BE2C (cell line): ENCODE measurements around the gene UBE3B.
"Not testable (repeated sequence)": the region's sequence is repeated elsewhere in the genome, so short reads cannot be mapped to it uniquely, and the experiment has no call there.

Source experiments
- DNase-seq: peaks from one replicate; pipeline ENCODE4 v3.0.0-alpha.2; 2020
- H3K27me3 ChIP-seq: fragments of 250-450 bp; sonication (Bioruptor Pico); 2 replicates; pipeline ENCODE4 v1.5.1; 2020; ENCODE audit warnings: mild to moderate bottlenecking
- H3K36me3 ChIP-seq: fragments of 250-450 bp; sonication (Bioruptor Pico); 2 replicates; pipeline ENCODE4 v1.5.1; 2020; ENCODE audit warnings: mild to moderate bottlenecking
- H3K4me1 ChIP-seq: fragments of 250-450 bp; sonication (Bioruptor Pico); 2 replicates; pipeline ENCODE4 v1.5.1; 2020
- H3K4me3 ChIP-seq: 2 replicates; pipeline ENCODE4 v1.5.1; 2011; ENCODE audit warnings: low read depth, low read length
- H3K9me3 ChIP-seq: fragments of 250-450 bp; sonication (Bioruptor Pico); 2 replicates; pipeline ENCODE4 v1.5.1; 2020
- TF ChIP-seq, protein P1 (sequence below): IDR thresholded peaks from 2 replicates; pipeline ENCODE4 v1.5.1; 2012; ENCODE audit warnings: mild to moderate bottlenecking, low read depth, low read length

UBE3B gene

GRCh38 chr12:109432842-109433304, 44.6 kb upstream of the UBE3B start:
- Histone ChIP-seq H3K36me3 (no peaks in the 10 kb centered on the region), H3K27me3 (no peaks in the 10 kb centered on the region), H3K4me1 (no peaks in the 10 kb centered on the region), H3K9me3 (no peaks in the 10 kb centered on the region), H3K4me3 (no peak overlapping the region)
- TF ChIP-seq, protein P1, sequence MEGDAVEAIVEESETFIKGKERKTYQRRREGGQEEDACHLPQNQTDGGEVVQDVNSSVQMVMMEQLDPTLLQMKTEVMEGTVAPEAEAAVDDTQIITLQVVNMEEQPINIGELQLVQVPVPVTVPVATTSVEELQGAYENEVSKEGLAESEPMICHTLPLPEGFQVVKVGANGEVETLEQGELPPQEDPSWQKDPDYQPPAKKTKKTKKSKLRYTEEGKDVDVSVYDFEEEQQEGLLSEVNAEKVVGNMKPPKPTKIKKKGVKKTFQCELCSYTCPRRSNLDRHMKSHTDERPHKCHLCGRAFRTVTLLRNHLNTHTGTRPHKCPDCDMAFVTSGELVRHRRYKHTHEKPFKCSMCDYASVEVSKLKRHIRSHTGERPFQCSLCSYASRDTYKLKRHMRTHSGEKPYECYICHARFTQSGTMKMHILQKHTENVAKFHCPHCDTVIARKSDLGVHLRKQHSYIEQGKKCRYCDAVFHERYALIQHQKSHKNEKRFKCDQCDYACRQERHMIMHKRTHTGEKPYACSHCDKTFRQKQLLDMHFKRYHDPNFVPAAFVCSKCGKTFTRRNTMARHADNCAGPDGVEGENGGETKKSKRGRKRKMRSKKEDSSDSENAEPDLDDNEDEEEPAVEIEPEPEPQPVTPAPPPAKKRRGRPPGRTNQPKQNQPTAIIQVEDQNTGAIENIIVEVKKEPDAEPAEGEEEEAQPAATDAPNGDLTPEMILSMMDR: peak; percentile 96
- peak; percentile 92 for DNase-seq

DNA sequence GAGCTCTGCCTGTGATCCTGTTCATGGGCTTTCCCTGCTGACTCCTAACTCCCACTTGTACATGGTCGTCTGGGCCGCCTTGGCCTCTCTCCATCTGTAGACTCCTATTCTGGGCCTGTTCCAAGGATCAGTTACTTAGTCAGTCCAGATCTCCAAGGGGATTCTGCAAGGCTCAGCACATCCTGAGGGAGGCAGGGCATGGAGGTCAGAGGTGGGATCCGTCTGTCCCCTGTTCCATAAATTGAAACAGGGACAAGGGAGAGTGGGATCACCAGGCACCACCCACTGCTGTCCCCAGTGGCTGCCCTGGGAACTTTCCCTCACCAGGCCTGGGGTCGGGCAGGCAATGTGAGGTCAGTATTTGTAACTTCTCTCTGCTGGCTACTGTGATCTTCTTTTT, 43.8 kb upstream of the UBE3B start:
- peak; percentile 27 for DNase-seq
- TF ChIP-seq, protein P1: peak; percentile 55

GRCh38 chr12:109434582-109434981, 42.9 kb upstream of the UBE3B start:
- no peaks in the 10 kb centered on the region for H3K27me3 ChIP-seq
- H3K4me1 ChIP-seq: no peaks in the 10 kb centered on the region
- no peak overlapping the region for H3K4me3 ChIP-seq
- H3K9me3 ChIP-seq: no peaks in the 10 kb centered on the region
- DNase-seq: no peak
- H3K36me3 ChIP-seq: no peaks in the 10 kb centered on the region
- TF ChIP-seq, protein P1: no peak

More for the DNA sequence above, 43.8 kb upstream of the UBE3B start:
- Histone ChIP-seq H3K4me1 (no peaks in the 10 kb centered on the region), H3K9me3 (no peaks in the 10 kb centered on the region), H3K27me3 (no peaks in the 10 kb centered on the region), H3K36me3 (no peaks in the 10 kb centered on the region), H3K4me3 (no peak overlapping the region)

DNA sequence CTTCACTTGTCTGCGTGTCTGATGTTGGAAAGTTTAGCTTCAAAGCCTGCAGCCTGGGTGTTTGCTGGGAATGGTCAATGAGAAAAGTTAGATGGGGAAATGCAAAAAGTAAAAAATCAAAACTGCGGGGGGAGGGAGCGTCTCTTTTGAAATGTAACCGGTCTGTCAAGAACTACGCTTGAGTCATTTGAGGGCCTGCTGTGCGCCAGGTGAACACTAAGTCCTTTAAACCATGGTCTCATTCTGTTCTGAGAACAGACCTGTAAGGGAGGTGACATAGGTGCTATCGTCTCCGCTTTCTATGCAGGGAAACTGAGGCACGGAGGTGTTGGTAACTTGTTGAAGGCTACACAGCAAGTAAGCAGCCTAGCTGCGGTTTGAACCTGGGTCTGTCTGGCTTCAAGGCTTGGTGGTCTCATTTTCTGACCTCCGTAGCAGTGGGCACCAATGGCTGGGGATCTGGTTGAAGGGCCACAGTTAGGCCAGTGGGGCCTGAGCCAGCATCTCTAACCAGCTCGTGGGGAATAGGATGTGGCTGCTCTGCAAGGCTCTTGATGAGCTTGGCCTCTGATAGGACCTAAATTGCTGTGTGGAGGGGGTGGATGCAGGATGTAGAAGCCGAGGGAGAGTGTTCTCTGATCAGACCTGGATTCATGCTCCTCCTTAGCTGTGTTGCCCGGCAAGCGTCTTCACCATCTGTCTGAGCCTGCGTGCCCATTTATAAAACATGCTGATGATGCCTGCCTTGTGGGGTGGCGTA, 41.8 kb upstream of the UBE3B start:
- TF ChIP-seq, protein P1: no peak
- 0 out of 2 replicates have a peak, but pooled peaks cover under 1% of the 10 kb centered on the region for H3K4me1 ChIP-seq
- DNase-seq: no peak
- no peak overlapping the region for H3K4me3 ChIP-seq
- no peaks in the 10 kb centered on the region for H3K27me3 ChIP-seq
- H3K9me3 ChIP-seq: no peaks in the 10 kb centered on the region
- H3K36me3 ChIP-seq: no peaks in the 10 kb centered on the region

- no peaks in the 10 kb centered on the region for H3K9me3 ChIP-seq
- no peaks in the 10 kb centered on the region for H3K36me3 ChIP-seq
- TF ChIP-seq, protein P1: no peak
- no peaks in the 10 kb centered on the region for H3K27me3 ChIP-seq
- no peak overlapping the region for H3K4me3 ChIP-seq
- H3K4me1 ChIP-seq: 0 out of 2 replicates have a peak, but pooled peaks cover 2% of the 10 kb centered on the region
- no peak for DNase-seq
Observed at GRCh38 chr12:109436188-109436560, 41.3 kb upstream of the UBE3B start.

- no peaks in the 10 kb centered on the region for H3K27me3 ChIP-seq
- H3K9me3 ChIP-seq: no peaks in the 10 kb centered on the region
- H3K4me3 ChIP-seq: no peak overlapping the region
- H3K4me1 ChIP-seq: 0 out of 2 replicates have a peak, but pooled peaks cover 2% of the 10 kb centered on the region
- H3K36me3 ChIP-seq: no peaks in the 10 kb centered on the region
- no peak for DNase-seq
- TF ChIP-seq, protein P1: no peak
Observed at GRCh38 chr12:109439181-109439580, 38.3 kb upstream of the UBE3B start.

DNA sequence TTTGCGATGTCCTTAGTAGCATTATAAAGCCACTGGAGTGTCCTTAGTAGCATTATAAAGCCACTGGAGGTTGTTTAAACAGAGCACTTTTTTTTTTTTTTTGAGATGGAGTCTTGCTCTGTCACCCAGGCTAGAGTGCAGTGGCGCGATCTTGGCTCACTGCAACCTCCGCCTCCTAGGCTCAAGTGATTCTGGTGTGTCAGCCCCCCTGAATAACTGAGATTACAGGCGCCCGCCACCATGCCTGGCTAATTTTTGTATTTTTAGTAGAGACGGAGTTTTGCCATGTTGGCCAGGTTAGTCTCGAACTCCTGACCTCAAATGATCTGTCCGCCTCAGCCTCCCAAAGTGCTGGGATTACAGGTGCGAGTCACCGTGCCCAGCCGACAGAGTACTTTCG, 37.5 kb upstream of the UBE3B start:
- H3K36me3 ChIP-seq, H3K4me3 ChIP-seq, H3K9me3 ChIP-seq, DNase-seq, H3K27me3 ChIP-seq, H3K4me1 ChIP-seq: not testable (repeated sequence)
